HG02588 (cell line): ENCODE measurements around the gene SULF2.

Source experiments
- ATAC-seq: cut with Tn5 transposase; IDR thresholded peaks from one replicate; pipeline ENCODE4 v1.9.1; 2021; ENCODE audit warnings: mild to moderate bottlenecking, moderate library complexity; ENCODE audit not compliant: unreplicated experiment

The SULF2 gene

DNA sequence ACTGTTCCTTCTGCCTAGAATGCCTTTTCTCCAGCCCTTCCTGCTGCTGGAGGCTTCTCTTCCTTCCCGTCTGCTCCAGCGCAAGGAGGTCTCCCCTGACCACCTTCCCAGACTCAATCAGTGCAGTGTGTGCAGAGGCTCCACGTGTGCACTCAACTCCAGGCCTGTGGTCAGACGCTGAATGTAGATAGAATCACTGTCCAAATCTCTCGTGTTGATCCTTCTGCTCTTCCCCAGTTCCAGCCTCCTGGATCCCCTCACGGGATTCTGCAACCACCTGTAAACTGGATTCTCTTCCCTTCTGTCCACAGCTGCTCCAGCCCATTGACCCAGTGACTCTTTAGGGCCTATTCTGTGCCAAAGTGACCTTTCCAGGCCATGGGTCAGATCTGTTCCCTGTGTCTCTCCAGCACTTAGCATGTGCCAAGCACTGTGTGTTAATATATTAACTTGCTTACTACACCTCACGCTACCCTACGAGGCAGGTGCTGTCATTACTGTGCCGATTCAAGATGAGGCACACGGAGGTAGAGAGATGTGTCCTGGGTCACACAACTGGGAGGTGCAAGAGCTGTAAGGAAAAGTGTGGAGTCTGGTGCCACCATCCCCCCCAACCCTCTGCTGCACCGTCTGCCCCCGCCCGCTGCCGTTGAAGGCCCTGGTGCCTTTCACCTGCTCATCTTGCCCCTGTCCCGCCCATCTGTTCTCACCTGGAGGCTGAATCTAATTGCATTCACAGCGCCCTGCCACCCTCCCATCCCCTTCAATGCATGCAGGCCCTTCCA lies 112.2 kb downstream of the SULF2 start:
- no peak for ATAC-seq

DNA sequence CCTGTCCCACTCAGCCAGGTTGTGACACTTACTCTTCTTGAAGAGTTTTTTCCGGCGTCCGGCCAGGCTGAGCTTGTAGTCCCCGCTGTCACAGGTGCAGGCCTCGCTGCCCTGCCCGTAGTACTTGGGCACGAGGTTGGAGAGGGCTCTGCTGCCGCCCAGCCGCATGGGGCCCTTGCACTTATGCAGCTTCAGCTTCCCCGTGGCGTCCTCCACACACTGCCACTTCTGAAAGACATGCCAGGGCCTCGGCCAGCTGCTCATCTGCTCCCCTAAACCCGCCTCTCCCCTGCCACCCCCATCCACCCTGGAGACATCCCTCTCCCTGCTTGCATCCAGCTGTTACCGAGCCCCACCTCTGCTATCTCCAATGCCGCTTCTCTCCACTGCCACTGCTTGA lies 113.1 kb downstream of the SULF2 start:
- ATAC-seq, result no peak

DNA sequence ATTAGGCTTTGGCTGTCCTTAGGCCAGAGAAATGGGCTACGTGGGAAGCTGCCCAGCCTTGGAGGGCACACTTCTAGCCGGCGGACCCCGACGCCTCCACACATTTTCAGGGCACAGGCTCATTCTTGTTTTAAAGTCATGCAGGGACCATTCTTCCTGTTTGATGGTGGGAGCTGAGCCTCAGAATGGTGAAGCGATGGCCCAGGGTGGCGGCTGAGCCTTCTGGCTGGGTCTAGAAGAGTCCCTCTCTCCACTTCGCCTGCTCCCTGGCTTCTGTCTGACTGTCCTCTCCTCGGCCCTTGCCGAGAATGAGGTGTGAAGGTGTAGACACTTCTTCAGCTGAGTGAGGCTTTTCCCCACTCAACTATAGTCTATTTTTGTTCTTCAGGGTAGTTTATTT lies 114.4 kb downstream of the SULF2 start:
- no peak for ATAC-seq

DNA sequence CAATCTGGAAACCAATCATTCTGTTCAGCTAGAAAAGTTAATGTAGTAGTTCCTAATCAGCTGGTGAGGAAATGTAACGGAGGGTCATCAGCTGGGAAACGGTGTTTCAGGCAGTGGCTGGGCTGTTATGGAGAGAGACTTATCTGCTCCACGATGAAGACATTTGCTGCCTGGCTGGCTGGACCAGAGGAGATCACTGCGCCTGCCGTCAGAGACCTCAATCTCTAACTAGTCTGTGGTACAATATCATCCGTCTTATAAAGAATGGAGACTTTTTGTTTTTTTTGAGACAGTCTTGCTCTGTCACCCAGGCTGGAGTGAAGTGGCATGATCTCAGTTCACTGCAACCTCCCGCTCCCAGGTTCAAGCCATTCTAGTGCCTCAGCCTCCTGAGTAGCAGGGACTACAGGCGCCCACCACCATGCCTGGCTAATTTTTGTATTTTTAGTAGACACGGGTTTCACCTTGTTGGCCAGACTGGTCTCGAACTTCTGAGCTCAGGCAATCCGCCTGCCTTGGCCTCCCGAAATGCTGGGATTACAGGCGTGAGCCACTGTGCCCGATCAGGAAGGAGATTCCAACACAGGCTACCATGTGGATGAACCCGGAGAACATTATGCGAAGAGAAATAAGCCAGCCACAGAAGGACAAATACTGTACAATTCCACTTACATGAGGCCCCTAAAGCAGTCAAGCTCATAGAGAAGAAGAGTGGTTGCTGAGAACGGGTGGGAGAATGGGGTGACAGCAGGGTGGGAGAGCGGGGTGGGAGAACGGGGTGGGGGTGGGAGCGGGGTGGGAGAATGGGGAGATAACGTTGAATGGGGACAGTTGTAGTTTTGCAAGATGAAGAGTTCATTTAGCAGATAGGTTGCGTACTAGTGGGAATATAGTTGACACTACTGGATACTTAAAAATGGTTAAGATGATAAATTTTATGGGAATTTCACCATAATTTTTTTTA lies 115.1 kb downstream of the SULF2 start:
- ATAC-seq, result no peak

DNA sequence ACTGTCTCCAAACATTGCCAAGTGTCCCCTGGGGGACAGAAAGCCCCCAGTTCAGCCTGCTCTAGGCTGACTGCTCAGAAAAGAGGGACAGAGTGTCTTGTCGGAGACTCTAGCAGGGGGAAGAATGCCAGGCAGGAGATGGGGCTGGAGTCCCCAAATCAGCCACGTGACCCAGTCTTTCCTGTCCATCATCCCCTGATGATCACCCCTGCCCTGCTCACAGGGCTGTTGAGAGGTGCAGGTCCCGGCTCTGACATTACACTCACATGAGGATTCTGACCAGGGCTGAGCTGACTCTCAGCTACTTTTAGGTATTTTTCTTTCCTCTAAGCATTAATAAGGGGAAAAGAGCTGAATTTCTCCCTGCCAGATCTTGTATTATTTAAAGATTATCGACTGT lies 115.8 kb downstream of the SULF2 start:
- no peak for ATAC-seq

- no peak for ATAC-seq
These were observed 116.2 kb downstream of the SULF2 start for GRCh38 chr20:47669152-47669425.

DNA sequence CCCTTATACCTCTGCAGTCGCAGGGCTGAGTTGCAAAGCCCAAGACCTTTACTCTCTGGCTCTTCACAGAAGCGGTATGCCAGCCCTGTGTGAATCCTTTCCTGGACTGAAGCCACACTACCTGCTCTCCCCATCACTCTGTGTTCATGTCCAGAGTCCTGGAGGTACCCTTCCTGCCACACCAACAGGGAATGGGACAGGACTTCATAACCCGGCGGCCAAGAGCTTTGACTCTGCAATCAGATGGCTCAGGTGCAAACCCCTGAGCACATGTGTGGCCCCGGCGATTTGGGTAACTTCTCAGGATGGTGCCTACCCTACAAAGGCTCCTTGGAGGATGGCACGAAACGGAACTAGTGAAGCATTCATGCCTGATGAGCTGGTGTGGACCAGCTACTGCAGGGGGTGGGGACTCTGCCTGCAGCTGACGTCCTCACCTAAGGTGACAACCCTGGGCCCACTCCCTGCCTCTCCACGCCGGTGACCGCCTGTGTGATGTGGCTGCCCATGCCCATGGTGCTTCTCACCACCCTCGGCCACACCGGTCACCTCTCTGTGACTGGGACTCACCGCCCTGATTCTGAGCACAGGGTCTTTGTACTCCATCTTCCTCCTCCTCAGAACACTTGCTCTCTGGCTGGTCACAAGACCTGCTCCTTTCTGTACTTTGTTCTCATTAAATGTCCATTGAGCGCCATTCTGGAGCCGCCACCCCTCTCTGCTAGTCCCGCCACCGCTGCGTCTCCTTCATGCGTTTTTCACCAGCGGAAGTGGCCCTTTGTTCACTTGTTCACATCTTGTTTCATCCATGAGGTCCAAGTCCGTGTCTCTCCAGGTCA lies 116.7 kb downstream of the SULF2 start:
- no peak for ATAC-seq

DNA sequence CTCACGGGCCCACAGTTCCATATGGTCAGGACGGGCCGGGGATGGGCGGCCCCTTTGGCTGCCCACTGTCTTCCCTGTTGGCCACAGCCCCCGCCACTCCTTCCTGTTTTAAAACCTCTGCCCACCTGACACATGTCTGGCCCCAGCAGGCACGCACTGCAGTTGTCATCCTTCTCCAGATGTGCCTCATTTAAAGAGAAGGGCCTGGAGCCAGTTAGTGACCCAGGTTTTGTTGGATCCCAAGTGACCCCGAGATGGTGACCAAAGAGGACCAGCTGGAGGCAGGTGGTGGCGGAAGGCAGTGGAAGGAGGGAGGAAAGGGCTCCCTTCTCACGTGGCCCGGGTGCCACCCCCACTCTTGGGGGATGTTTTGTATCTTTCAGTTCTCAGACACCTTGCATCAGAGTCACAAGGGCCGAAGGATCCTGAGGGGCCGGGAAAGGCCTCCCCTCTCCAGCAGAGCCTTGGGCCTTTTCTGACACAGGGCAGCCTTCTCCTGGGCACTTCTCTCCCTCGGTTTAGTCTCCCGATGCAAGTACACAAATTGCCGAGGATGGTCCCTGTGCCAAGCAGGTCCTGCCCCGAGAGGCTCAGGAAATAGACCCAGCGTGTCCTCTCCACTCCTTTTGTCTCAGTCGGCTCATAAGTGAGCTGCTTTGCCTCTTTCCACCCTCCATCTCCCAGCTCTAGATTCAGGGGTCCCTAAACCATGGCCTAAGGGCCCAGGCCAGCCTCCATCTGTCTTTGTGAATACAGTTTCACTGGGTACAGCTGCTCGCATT lies 117.6 kb downstream of the SULF2 start:
- ATAC-seq, result no peak

GRCh38 chr20:47667086-47667485 lies 118.2 kb downstream of the SULF2 start:
- ATAC-seq, result no peak

DNA sequence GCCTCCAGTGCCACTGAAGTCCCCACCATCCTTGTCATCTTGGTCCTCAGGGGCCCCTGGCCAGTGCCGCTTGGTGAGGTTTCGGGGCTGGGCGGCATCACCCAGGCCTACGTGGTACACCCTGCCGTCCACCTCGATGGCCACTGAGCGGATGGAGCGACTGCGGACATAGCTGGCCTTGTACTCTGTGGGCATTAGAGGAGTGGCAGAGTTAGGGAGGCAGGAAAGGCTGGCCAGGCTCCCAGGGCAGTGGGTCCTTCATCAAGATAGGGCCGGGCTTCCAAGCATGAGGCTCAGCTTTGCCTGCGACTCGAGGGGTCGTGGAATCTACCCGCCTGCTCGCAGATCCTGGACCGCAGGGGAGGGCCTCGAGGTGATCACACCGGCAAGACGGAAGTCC lies 119.0 kb downstream of the SULF2 start:
- no peak for ATAC-seq

GRCh38 chr20:47665221-47665991 lies 119.9 kb downstream of the SULF2 start:
- ATAC-seq, result no peak

GRCh38 chr20:47664744-47665143 lies 120.5 kb downstream of the SULF2 start:
- ATAC-seq, result no peak

GRCh38 chr20:47664068-47664437 lies 121.2 kb downstream of the SULF2 start:
- ATAC-seq, result no peak

DNA sequence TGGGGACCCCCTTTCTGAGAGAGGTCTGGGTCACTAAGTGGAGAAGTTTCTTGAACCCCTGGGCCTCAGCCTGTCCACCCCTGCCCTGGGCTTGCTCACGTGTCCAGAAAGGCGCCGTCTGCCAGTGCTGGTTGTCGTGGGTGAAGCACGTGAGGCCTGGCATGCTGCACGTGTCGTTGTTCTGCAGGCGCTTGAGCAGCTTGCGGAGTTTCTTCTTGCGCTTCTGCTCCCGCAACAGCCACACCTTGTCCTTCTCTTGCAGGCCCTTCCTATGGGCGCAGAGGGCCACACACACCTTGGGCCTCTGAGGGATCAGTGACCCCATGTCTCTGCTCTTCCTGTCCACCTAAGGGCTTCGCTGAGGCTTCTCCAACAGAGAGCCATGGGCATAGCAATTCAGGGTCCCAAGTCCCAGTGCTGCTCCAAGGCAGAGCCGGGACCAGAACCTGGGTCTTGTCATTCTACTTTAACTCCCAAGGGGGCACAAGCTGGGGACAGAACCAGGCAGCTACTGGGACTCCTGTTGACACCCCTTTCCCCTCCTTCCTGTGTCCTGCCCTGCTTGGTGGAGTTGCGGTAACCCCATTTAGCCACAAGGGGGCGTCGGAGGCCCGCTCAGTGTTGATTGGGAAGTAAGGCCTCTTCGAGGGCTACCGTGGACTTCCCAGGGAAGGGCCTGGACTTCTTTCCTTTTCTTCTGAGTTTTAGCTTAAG lies 121.8 kb downstream of the SULF2 start:
- ATAC-seq, result no peak

DNA sequence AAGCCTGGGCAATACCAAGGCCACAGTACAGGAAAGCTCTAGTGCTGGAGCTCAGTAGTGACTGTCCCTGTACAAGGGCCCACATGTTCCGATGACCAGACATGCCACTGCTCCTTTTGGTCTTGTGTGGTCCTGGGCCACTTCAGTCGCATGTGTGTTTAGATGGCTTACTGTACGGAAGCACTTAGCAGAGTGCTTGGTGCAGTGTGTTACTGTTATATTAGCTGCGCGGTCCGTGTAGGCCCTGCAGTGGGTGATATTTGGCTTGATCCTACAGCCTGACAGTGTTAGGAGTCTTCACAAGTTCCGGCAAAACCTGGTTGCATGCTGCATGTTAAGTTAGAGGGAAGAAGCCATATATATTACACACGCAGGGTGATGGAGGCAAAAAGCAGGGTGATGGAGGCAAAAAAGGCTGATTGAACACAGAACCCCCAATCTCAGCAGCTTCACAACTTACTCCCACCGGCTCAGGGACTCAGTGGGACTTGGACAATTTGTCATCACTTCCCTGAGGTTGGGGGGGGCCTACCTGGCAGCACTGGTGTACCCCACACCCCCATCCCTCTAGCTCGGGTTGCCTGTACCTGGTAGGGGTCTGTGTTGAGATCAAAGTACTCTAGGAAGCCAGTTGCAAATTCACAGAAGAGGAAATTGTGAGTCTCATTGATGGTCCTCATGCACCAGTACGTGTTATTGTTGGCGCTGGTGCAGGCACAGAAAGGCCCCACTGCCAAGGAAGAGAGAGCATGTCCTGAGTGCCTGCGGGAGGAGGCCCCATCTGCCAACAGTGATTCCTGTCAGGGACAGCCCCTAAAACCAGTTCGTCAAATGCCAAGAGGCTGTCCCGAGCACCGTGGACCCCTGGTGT lies 122.6 kb downstream of the SULF2 start:
- ATAC-seq, result no peak

DNA sequence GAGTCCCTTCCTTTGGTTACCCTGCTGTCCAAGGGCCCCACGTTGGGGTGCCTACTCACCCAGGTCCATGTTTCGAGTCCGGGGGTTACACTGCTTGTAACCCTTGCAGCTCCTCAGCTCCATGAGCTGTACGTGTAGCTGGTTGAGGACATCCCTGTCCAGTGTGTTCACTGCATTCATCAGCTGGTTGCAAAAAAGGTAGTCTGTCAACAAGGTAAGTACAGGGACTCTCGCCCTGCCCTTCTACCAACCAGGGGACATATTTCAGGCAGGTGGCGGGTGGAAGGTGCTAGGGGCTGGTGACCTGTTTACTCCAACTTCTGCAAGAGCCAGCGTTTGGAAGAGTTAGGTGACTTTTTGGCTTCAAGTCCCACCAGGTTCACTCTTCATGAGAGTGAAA lies 123.6 kb downstream of the SULF2 start:
- ATAC-seq, result no peak

DNA sequence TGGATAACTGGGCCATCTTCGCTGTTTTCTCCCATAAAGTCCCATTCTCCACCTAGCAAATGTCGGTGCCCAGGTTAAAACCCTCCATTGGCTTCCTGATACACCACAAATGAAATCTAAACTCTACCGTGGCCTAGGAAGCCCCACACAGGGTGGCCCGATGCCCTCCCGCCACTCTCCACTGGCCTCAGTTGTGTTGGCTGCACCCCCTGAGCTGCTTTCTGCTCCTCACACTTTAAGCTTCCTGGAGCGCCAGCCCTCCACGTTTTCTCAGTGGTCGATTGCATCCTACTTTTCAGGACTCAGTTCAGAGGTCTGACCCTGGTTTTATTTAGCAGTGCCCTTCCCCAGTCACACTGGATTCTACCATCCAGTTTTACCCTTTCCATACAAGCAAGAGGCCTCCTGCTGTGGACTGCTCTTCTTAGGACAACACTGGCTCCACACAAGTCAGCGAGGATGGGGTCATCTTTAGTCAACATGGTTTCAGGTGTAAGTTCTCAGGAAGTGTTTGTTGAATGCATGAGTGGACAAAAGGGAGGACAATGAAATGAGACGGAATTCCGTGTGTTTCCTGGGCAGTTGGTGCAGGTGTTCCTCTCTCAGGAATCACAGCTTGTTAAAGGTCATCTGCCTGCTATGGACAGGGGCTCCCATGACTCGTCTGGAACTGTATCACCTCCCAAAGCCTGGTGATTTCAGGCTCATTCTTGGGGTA lies 124.1 kb downstream of the SULF2 start:
- no peak for ATAC-seq

GRCh38 chr20:47660602-47660905 lies 124.7 kb downstream of the SULF2 start:
- no peak for ATAC-seq
